Measurements from ENCODE around the gene NMRK1. TPM values are rescaled to one million over a fixed set of nuclear protein-coding genes. Genes with fewer than 3 reads are reported as not detected.

Gene NMRK1
- total and polyA plus RNA-seq, 9 donors: 14.6 to 40.0 (median 23.8) TPM

DNA sequence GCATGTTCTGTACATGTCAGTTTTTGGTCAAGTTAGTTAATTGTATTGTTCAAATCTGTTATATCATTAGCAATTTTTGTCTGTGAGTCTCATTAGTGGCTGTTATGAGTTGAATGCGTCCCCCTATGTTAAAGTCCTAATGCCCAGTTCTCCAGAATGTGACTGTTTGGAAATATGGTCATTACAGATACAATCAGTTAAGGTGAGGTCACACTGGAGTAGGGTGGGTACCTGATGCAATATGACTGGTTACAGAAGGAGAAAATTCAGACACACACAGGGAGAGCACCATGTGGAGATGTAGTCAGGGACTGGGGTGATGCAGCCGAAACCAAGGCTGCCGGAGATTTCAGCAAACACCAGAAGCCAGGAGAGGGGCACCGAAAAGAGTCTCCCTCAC is 15.1 kb downstream of the NMRK1 start:
- DNase-seq: no peak
- Histone ChIP-seq H3K4me3 (no peak overlapping the region), H3K27ac (no peak overlapping the region), H3K9me3 (no peaks in the 10 kb centered on the region), H3K36me3 (no peaks in the 10 kb centered on the region), H3K4me1 (ENCODE audit: insufficient read depth) (no peaks in the 10 kb centered on the region), H3K27me3 (no peaks in the 10 kb centered on the region)
- intact Hi-C loops (cut with DNase I): loop anchor here in 1 of 4 donors (5.0 to 10.0 kb wide), 2 partner anchors 48 to 301 kb away; partner anchors contain the start of gene CARNMT1
- 94 to 97% (median 97%) methylated on average over 4 of the region's 4 CpGs for WGBS, 3 donors
- TF ChIP-seq, protein P1, sequence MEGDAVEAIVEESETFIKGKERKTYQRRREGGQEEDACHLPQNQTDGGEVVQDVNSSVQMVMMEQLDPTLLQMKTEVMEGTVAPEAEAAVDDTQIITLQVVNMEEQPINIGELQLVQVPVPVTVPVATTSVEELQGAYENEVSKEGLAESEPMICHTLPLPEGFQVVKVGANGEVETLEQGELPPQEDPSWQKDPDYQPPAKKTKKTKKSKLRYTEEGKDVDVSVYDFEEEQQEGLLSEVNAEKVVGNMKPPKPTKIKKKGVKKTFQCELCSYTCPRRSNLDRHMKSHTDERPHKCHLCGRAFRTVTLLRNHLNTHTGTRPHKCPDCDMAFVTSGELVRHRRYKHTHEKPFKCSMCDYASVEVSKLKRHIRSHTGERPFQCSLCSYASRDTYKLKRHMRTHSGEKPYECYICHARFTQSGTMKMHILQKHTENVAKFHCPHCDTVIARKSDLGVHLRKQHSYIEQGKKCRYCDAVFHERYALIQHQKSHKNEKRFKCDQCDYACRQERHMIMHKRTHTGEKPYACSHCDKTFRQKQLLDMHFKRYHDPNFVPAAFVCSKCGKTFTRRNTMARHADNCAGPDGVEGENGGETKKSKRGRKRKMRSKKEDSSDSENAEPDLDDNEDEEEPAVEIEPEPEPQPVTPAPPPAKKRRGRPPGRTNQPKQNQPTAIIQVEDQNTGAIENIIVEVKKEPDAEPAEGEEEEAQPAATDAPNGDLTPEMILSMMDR (IDR thresholded peaks at IDR 0.05): no peak
- TF ChIP-seq EP300 (IDR thresholded peaks at IDR 0.05): no peak
- no peak for TF ChIP-seq POLR2A (IDR thresholded peaks at IDR 0.05)

DNA sequence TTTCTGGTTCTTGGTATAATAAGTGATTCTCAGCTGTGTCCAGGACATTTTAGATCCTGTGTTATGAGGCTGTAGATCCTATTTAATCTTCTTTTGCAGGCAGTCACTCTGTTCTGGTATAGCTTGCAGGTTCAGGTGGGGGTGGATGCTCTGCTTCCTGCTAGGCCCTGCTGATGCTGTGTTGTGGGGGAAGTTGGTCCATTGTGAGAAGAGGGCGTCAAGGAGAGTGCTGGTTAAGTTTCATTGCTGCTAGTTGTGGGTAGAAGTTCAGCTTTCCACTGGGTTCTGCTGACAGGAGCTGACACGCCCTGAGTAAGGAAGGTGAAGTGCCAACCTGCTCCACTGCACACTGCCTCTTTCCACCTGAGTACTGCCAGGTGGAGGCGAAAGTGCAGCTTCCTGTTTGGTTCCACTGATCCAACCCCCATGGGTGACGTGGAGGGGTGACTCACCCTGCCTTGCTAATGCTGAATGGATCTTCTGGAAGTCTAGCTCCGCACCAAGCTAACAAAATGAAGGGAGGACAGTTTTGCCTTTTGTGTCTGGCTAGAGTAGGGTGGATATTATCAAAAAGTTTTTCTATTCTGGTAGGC is 16.3 kb downstream of the NMRK1 start:
- H3K27ac ChIP-seq: no peak overlapping the region
- H3K4me1 ChIP-seq (ENCODE audit: insufficient read depth): no peaks in the 10 kb centered on the region
- DNase-seq: no peak
- 95 to 99% (median 95%) methylated on average over 5 of the region's 5 CpGs for WGBS, 3 donors
- H3K9me3 ChIP-seq: no peaks in the 10 kb centered on the region
- no peaks in the 10 kb centered on the region for H3K27me3 ChIP-seq
- intact Hi-C loops (cut with DNase I): loop anchor here in 1 of 4 donors (5.0 to 10.0 kb wide), 2 partner anchors 47 to 299 kb away; partner anchors contain the start of gene CARNMT1
- TF ChIP-seq EP300 (IDR thresholded peaks at IDR 0.05): no peak
- TF ChIP-seq POLR2A (IDR thresholded peaks at IDR 0.05): no peak
- TF ChIP-seq, protein P1 (IDR thresholded peaks at IDR 0.05): no peak
- H3K4me3 ChIP-seq: no peak overlapping the region
- no peaks in the 10 kb centered on the region for H3K36me3 ChIP-seq

DNA sequence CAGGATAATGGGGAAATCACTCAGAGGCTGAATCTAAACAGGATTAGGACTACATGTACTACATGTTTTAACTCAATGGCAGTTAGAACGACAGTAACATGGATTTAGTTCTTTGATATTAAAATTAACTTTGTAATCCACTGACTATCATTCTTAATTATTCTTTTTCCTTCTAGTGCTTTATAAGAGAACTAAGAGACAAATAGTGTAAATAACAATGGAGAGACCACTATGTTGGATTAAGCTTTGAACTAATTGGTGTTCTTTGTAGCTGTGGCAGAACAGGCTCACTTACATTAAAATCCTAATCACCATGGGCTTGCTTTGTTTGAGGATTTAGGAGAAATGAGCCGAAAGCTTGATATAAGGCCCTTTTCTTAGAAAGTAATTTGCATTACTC is 18.8 kb downstream of the NMRK1 start:
- intact Hi-C loops (cut with DNase I): loop anchor here in 2 of 4 donors (10.0 kb wide), 2 partner anchors 56 to 294 kb away; no protein-coding TSS in a partner anchor
- H3K36me3 ChIP-seq: no peaks in the 10 kb centered on the region
- no peak overlapping the region for H3K4me3 ChIP-seq
- no peak overlapping the region for H3K27ac ChIP-seq
- H3K9me3 ChIP-seq: no peaks in the 10 kb centered on the region
- no peaks in the 10 kb centered on the region for H3K4me1 ChIP-seq (ENCODE audit: insufficient read depth)
- WGBS, 3 donors: 64 to 76% (median 68%) methylated on average over 2 of the region's 2 CpGs
- no peak for DNase-seq
- TF ChIP-seq, protein P1 (IDR thresholded peaks at IDR 0.05): no peak
- TF ChIP-seq EP300 (IDR thresholded peaks at IDR 0.05): no peak
- H3K27me3 ChIP-seq: no peaks in the 10 kb centered on the region

DNA sequence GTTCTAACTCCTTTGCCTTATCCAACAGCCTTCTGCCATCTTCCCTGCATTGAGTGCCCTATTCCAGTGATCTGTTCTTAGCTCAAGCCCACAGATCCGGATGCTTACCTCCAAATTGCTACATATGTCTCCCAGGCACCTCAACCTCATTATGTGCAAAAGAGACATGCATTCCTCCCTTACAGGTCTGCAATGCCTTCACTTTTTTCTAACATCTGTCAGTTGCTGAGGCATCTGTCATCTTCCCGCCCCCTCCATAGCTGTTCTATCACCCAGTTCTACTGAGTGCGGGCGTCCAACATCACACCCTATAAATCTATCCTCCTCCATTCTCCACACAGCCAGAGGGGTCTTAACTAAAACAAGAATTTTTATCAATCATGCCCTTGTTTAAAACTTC is 20.1 kb downstream of the NMRK1 start:
- WGBS, 3 donors: 72 to 98% (median 87%) methylated on average over 4 of the region's 4 CpGs
- H3K36me3 ChIP-seq: no peaks in the 10 kb centered on the region
- no peak overlapping the region for H3K27ac ChIP-seq
- H3K9me3 ChIP-seq: no peaks in the 10 kb centered on the region
- intact Hi-C loops (cut with DNase I): loop anchor here in 2 of 4 donors (10.0 kb wide), 2 partner anchors 57 to 293 kb away; no protein-coding TSS in a partner anchor
- no peak overlapping the region for H3K4me3 ChIP-seq
- H3K27me3 ChIP-seq: no peaks in the 10 kb centered on the region
- H3K4me1 ChIP-seq (ENCODE audit: insufficient read depth): no peaks in the 10 kb centered on the region
- TF ChIP-seq EP300 (IDR thresholded peaks at IDR 0.05): no peak
- TF ChIP-seq, protein P1 (IDR thresholded peaks at IDR 0.05): no peak
- no peak for TF ChIP-seq POLR2A (IDR thresholded peaks at IDR 0.05)
- DNase-seq: no peak
